GM19193 (cell line): ENCODE data around the gene TNFAIP8L3.

Source experiments
- POLR2A ChIP-seq: IDR thresholded peaks from 4 replicates; pipeline ENCODE4 v1.6.1; 2011; ENCODE audit not compliant: insufficient read depth, insufficient read length; ENCODE audit errors: extremely low read depth

Gene TNFAIP8L3

GRCh38 chr15:51126842-51127241 is 32.1 kb upstream of the TNFAIP8L3 start:
- TF ChIP-seq POLR2A: no peak

- TF ChIP-seq POLR2A: no peak
These were observed 27.0 kb upstream of the TNFAIP8L3 start for GRCh38 chr15:51121631-51122225.

GRCh38 chr15:51121118-51121517 is 26.4 kb upstream of the TNFAIP8L3 start:
- no peak for TF ChIP-seq POLR2A

GRCh38 chr15:51119120-51119519 is 24.4 kb upstream of the TNFAIP8L3 start:
- no peak for TF ChIP-seq POLR2A

GRCh38 chr15:51117270-51117669 is 22.6 kb upstream of the TNFAIP8L3 start:
- no peak for TF ChIP-seq POLR2A

- no peak for TF ChIP-seq POLR2A
These were observed 19.9 kb upstream of the TNFAIP8L3 start for GRCh38 chr15:51114437-51115119.

GRCh38 chr15:51112078-51112477 is 17.4 kb upstream of the TNFAIP8L3 start:
- no peak for TF ChIP-seq POLR2A

- TF ChIP-seq POLR2A: no peak
These were observed 16.4 kb upstream of the TNFAIP8L3 start for GRCh38 chr15:51111061-51111460.

GRCh38 chr15:51110171-51110570 is 15.5 kb upstream of the TNFAIP8L3 start:
- TF ChIP-seq POLR2A: no peak

- no peak for TF ChIP-seq POLR2A
These were observed 14.3 kb upstream of the TNFAIP8L3 start for GRCh38 chr15:51108933-51109550.

GRCh38 chr15:51107612-51108011 is 12.9 kb upstream of the TNFAIP8L3 start:
- TF ChIP-seq POLR2A: no peak

- TF ChIP-seq POLR2A: no peak
These were observed 11.8 kb upstream of the TNFAIP8L3 start for GRCh38 chr15:51106481-51106880.

GRCh38 chr15:51105430-51106016 is 10.8 kb upstream of the TNFAIP8L3 start:
- no peak for TF ChIP-seq POLR2A

- no peak for TF ChIP-seq POLR2A
These were observed 9.8 kb upstream of the TNFAIP8L3 start for GRCh38 chr15:51104512-51104911.

GRCh38 chr15:51103330-51103729 is 8.6 kb upstream of the TNFAIP8L3 start:
- TF ChIP-seq POLR2A: no peak
